HG03439 (cell line): ENCODE measurements around the gene NOS3.
"Not testable (repeated sequence)": the region's sequence is repeated elsewhere in the genome, so short reads cannot be mapped to it uniquely, and the experiment has no call there.

ENCODE experiments used
- ATAC-seq: cut with Tn5 transposase; IDR thresholded peaks from one replicate; pipeline ENCODE4 v1.9.1; 2021; ENCODE audit warnings: mild to moderate bottlenecking, moderate library complexity; ENCODE audit not compliant: unreplicated experiment

The NOS3 gene

DNA sequence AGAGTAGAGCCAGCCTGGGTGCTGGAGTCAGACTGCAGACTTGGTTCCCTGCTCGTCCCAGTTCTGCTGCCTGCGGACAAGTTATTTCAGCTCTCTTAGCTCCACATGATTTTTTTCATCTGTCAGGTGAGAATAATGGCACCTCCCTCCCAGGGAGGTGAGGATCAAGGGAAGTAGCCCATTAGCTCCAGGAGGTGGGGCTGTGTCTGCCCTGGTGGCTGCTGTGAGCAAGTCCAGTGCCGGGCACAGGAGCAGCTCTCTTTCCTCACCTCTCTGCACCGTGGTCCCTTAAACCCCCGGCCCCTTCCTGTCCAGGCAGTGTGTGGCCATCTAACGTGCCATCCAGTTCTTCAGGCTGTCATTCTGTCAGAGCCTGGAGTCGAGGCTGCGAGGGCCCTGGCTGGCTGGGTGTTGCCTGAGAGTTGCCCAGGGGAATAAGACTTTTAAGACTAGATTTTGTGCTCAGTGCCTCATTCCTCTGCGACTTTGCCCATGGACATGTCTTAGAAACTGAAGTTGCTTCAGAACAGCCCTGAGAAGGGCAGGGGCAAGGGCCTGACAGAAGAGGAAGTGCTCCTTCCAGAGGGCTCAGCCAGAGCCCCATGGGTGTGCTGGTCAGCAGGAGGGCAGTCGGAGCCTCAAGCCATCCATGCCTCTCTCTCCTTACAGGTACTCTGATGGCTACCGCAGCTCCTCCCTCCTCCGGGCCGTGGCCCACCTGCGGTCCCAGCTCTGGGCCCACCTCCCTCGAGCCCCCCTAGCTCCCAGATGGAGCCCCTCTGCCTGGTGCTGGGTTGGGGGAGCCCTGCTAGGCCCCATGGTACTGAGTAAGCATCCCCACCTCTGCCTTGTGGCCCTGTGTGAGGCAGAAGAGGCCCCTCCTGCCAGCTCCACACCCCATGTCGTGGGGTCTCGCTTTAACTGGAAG is 42.4 kb downstream of the NOS3 start:
- ATAC-seq: no peak

- no peak for ATAC-seq
These were observed 43.0 kb downstream of the NOS3 start for GRCh38 chr7:151033864-151034249.

DNA sequence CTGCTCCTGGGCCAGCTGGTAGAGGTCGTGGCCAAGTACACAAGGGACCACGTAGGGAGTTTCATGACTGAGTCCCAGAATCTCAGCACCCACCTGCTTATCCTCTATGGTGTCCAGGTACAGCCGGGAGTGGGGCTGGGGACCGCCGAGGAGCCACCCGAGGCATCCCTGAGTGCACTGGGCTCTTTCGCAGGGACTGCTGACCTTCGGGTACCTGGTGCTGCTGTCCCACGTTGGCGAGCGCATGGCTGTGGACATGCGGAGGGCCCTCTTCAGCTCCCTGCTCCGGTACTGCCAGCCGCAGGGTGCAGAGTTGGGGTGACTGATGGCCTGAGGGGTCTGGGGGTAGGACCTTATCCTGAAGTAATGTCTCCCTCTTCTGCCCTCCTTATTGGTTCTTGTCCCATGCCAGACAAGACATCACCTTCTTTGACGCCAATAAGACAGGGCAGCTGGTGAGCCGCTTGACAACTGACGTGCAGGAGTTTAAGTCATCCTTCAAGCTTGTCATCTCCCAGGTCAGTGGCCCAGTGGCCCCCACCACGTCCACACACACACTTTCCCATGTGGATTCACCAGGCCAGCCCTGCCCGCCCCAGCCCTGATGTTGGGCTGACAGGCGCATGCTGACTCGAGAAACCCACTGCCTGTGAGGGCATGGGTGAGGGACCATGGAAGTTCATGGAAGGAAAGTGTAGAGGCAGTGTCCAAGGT is 43.7 kb downstream of the NOS3 start:
- ATAC-seq: no peak

DNA sequence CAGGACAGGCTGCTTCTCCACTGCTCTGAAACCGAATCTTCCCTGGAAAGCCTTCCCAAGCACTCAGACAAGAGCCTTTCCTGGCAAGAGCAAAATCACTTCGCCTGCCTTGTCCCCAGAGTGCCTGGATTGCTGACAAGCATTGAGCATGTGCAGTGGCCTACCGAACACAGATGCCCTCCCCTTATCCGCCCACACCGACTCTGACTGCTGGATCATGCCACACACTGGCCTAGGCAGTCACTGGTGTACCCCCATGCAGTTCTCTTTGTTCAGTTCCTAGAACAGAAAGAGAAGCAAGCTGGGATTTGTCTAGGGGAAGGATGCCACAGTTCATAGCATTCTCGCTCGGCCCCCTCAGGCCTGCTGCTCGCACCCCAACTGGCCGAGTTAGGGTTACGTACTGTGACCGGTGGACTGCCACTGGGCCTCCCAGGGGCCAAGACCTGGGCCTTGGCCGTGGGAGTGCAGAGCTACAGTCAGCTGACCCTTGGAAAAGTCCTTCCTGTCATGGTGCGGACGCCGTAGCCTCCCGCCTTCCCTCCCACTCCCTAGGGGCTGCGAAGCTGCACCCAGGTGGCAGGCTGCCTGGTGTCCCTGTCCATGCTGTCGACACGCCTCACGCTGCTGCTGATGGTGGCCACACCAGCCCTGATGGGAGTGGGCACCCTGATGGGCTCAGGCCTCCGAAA is 44.4 kb downstream of the NOS3 start:
- ATAC-seq: no peak

DNA sequence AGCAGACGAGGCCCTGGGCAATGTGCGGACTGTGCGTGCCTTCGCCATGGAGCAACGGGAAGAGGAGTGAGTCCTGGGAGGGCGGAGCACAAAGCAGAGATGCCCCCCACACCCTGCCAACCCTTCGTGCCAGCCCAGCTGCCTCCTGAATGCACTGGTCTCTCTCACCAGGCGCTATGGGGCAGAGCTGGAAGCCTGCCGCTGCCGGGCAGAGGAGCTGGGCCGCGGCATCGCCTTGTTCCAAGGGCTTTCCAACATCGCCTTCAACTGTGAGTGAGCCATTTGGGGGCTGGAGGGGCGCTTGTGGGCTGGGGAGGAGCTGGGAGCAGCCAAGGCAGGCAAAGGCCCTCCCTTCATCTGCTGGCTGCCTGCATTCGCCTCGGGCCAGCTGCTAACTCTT is 45.1 kb downstream of the NOS3 start:
- no peak for ATAC-seq

GRCh38 chr7:151038951-151039849 is 48.4 kb downstream of the NOS3 start:
- no peak for ATAC-seq

DNA sequence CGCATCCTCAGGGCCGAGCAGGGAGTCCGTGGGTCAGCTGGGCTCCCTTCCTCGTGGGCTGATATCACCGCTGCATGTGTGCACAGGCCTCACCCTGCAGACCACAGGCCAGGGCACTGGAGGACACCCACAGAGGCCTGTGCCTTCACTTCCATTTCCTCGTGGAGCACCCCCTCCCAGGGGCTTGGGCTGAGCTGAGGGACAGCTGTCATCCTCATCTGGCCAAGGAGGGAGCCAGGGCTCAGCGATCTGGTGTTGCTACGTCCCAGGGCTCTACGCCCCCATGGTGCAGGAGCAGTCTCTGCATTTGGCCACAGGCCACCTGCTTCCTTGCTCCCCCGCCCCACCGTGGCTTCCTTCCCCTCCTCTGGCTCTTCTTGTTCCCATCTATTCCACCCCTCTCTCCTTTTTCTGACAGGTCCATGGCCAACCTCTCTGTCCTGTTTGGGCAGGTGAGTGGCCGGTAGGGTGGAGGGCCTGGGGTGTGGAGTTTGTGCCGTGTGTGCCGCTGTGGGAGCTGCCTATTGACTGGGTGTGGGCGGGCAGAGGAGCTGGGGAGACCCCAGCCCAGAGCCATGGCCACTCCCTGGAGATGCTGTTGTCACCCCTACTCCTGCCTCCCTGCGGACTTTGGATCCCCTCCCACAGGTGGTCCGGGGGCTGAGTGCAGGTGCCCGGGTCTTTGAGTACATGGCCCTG is 49.2 kb downstream of the NOS3 start:
- no peak for ATAC-seq

- no peak for ATAC-seq
These were observed 50.0 kb downstream of the NOS3 start for GRCh38 chr7:151040616-151041375.

DNA sequence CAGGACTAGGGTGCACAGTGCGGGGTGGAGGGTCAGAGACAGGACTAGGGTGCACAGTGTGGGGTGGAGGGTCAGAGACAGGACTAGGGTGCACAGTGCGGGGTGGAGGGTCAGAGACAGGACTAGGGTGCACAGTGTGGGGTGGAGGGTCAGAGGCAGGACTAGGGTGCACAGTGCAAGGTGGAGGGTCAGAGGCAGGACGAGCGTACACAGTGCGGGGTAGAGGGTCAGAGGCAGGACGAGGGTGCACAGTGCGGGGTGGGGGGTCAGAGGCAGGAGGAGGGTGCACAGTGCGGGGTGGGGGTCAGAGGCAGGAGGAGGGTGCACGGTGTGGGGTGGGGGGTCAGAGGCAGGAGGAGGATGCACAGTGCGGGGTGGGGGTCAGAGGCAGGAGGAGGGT is 52.6 kb downstream of the NOS3 start:
- ATAC-seq: not testable (repeated sequence)

DNA sequence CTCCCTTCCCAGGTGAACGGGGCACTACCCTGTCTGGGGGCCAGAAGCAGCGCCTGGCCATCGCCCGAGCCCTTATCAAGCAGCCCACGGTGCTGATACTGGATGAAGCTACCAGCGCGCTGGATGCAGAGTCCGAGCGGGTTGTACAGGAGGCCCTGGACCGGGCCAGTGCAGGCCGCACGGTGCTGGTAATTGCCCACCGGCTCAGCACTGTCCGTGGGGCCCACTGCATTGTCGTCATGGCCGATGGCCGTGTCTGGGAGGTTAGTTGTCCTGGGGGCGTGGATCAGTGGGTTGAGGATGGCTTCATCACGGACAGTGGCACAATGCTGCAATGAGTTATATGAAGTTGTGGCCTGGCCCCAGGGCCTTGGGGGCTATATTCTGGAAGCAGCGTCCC is 53.1 kb downstream of the NOS3 start:
- ATAC-seq: no peak

DNA sequence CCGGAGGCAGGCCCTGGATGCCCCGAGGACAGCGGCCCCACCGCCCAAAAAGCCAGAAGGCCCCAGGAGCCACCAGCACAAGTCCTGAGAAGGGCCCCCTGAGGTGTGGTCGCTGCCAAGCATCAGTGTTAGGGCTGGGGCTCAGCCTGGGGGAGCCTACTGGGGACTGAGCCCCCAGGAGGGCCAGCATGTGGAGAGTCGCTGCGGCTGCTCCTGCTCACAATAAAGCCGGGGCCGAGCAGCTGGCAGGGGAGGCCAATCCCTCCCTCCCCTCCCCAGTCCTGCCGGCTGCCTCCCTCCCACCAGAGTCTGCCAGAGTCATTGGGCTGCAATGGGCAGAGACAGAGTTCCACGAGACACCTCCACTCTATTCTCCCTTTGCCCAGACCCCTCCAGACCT is 54.4 kb downstream of the NOS3 start:
- no peak for ATAC-seq

DNA sequence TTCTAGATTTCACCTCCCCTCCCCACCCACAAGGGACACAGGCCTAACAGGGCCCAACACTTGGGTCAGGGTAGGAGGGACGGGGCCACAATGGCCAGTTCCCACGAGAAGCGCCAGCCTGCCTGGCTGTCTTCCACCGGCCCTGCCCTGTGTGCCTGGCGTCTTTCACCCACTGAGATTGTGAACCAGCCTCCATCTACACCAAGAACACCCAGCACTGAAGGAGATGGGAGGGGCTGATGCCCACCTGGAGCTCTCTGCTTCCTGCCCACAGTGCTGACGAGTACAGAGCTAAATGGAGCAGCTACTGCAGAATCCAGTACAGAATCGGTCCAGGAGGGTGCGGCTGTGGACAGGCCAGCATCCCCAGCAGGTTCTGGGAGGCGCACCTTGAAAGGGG is 55.1 kb downstream of the NOS3 start:
- ATAC-seq: no peak

DNA sequence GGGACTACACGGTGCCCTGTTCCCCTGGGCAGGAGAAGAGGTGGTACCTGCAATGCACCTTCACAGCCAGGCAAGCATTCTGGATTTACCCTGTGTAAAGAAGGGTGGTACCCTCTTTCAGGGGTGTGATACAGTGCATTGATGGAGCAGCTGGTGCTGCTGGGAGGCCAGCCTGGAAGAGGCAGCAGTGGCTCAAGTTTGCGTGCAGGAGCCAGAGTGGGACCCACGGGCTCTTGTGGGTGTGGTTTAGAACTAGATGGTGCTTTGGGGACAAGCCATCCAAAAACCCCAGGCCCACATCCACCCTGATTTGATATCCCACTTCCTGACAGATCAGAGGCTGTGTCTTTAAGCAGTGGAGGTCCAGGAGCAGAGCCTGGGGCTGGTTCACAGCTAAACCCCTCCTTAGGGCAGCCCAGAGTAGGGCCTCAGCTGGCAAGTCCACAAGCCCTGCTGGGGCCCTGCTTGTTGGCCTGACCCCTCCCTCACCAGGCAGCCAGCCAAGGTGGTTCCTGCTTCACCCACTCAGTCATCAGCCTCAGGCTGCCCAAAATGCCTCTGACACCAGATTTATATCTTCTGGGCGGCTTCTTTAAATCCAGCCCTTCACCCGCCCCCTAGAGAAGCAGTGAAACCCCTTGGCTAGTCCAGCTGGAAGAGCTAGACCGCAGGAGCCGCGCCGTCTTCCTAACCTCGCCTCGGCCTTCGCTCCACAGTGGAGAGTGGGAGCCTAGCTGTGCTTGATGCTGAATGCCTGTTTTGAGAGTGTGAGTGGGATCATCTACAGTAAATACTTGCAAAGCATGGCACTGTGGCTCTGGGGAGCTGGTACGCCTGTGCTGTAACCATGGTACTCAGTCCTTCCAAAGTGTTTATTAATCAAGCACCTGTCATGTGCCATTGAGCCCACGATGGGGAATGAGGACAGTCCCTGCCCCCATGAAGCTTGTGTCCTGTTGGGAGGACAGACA is 56.1 kb downstream of the NOS3 start:
- no peak for ATAC-seq

GRCh38 chr7:151047976-151048815 is 57.4 kb downstream of the NOS3 start, which contains the start of gene ASIC3:
ASIC3 (plus strand) TSS chr7:151048531; CDS start chr7:151048886, 355 bp downstream.
- ATAC-seq: no peak

GRCh38 chr7:151048911-151049463 is 58.2 kb downstream of the NOS3 start:
- ATAC-seq: no peak

DNA sequence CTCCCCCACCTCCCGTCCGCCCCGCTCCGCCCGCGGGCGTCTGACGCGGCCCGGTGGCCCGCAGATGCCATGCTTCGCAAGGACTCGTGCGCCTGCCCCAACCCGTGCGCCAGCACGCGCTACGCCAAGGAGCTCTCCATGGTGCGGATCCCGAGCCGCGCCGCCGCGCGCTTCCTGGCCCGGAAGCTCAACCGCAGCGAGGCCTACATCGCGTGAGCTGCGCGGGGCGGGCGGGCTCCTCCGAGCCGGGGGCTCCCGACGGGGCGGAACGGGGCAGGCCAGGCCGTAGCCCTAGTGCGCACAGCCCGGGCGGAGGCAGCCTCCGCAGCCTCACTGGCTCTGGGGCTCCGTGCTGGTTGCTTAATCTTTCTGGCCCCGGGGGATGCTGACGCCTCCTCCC is 60.3 kb downstream of the NOS3 start:
- no peak for ATAC-seq

GRCh38 chr7:151053096-151053495 is 62.3 kb downstream of the NOS3 start:
- no peak for ATAC-seq
